CD4-positive, alpha-beta T cell (primary cell): ENCODE results near the gene RSBN1L. TPM values are rescaled to one million over a fixed set of nuclear protein-coding genes. Genes with fewer than 3 reads are reported as not detected.

Experiments used
- ATAC-seq: fragments of 200-7000 bp; cut with Tn5 transposase; one replicate; pipeline ENCODE4 v1.10.0; 2022; ENCODE audit warnings: mild to moderate bottlenecking; ENCODE audit not compliant: poor library complexity
- CTCF ChIA-PET: fragments of 350-600 bp; sonication (Branson Sonifier 250); formaldehyde crosslinking; loops from one replicate; lab custom pipeline; 2021; ENCODE audit warnings: antibody characterized with exemption, inconsistent platforms; lab: Charles Lee
- POLR2A ChIA-PET: fragments of 350-600 bp; sonication (Branson Sonifier 250); formaldehyde crosslinking; loops from one replicate; lab custom pipeline; 2021; ENCODE audit warnings: antibody characterized with exemption, inconsistent platforms; lab: Charles Lee
- DNase-seq, 14 experiments: peaks; one replicate each; pipeline ENCODE4 v3.0.0-alpha.2; 2013 to 2020; ENCODE audit warnings: mixed read lengths in 2 of 14
- H3K27ac ChIP-seq, 2 donors: one replicate each; pipeline versions ENCODE4 v1.5.1 to v1.7.0; 2013; ENCODE audit warnings: low read length in 2 of 2, low read depth in 1 of 2, mild to moderate bottlenecking in 1 of 2
- H3K27me3 ChIP-seq, 2 experiments: 1 replicate in 1 of 2; 2 replicates in 1 of 2; pipeline versions ENCODE4 v1.6.1 to v1.7.0; 2013; ENCODE audit warnings: low read length in 2 of 2, control low read depth in 1 of 2, mild to moderate bottlenecking in 1 of 2, moderate library complexity in 1 of 2; ENCODE audit not compliant: insufficient read depth in 2 of 2, control insufficient read depth in 1 of 2
- H3K36me3 ChIP-seq: one replicate; pipeline ENCODE4 v1.6.1; 2013; ENCODE audit warnings: low read length, control low read depth; ENCODE audit not compliant: insufficient read depth
- H3K4me1 ChIP-seq: one replicate; pipeline ENCODE4 v1.6.1; 2013; ENCODE audit warnings: low read length, control low read depth; ENCODE audit not compliant: insufficient read depth
- H3K4me3 ChIP-seq: one replicate; pipeline ENCODE4 v1.5.1; 2013; ENCODE audit warnings: mild to moderate bottlenecking, low read length, moderate library complexity
- H3K9me3 ChIP-seq, 2 experiments: 1 replicate in 1 of 2; 2 replicates in 1 of 2; pipeline versions ENCODE4 v1.6.1 to v1.7.0; 2013; ENCODE audit warnings: low read length in 2 of 2, mild to moderate bottlenecking in 2 of 2, control low read depth in 1 of 2, moderate library complexity in 1 of 2; ENCODE audit not compliant: control insufficient read depth in 1 of 2, insufficient read depth in 1 of 2
- H3K27ac Mint-ChIP-seq: one replicate; pipeline ENCODE4 v1.8.0; 2020; ENCODE audit warnings: mixed read lengths
- H3K27me3 Mint-ChIP-seq: one replicate; pipeline ENCODE4 v1.8.0; 2021; ENCODE audit warnings: mixed read lengths
- H3K36me3 Mint-ChIP-seq: one replicate; pipeline ENCODE4 v1.8.0; 2021; ENCODE audit warnings: low read depth, mixed read lengths
- H3K4me1 Mint-ChIP-seq: one replicate; pipeline ENCODE4 v1.8.0; 2021; ENCODE audit warnings: low read depth, mixed read lengths
- H3K4me3 Mint-ChIP-seq: one replicate; pipeline ENCODE4 v1.8.0; 2020; ENCODE audit warnings: mild to moderate bottlenecking, mixed read lengths
- H3K9me3 Mint-ChIP-seq: one replicate; pipeline ENCODE4 v1.8.0; 2020; ENCODE audit warnings: mixed read lengths
- intact Hi-C, 2 experiments: fragments of 100-400 bp; cut with DNase I in 1 of 2; cut with micrococcal nuclease in 1 of 2; formaldehyde crosslinking; loops; one replicate each; pipeline versions ENCODE4 v1.15.1 to v1.9.0; 2023 to 2025; cut with DNase I, micrococcal nuclease
- total RNA-seq, 174 experiments: library from RNA in 2 of 174; stranded (reverse) in 2 of 174; gene quantifications; one replicate each; pipeline ENCODE4 v1.2.3 and lab custom pipeline; 2021 to 2026
- TF ChIP-seq, protein P1 (sequence below): fragments of 200-600 bp; IDR thresholded peaks from one replicate; pipeline ENCODE4 v1.8.0; 2022; ENCODE audit warnings: antibody characterized with exemption, mild to moderate bottlenecking

Gene RSBN1L
- total RNA-seq, 2 experiments from 2014 or later: 9.0 to 9.6 TPM

DNA sequence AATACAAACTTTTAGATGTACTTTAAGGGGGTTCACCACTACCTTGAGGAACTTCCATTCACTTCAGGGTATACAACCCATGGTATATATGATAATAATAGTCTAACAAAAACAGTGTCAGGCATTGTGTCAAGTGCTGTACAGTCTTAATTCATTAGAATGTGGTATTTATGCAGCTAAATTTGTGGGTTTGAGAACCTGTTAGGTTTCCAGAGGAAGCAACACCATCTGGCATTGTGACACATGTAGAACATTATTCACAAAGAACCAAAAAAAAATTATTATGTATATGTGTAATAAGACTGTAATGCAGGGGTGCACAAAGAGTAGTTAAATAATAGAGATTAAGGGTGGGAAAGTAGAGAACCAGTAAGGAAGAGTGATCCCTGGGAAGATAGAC lies 75.6 kb downstream of the RSBN1L start:
- Histone ChIP-seq H3K36me3 (peaks cover 61% of the 10 kb centered on the region), H3K4me3 (no peak overlapping the region), H3K27ac (no peak overlapping the region), H3K27me3 (no peaks in the 10 kb centered on the region), H3K4me1 (no peaks in the 10 kb centered on the region), H3K9me3 (no peaks in the 10 kb centered on the region)
- DNase-seq (no peak), ATAC-seq (no peak)
- Mint-ChIP-seq H3K27ac (peak overlapping the region; percentile 4), H3K36me3 (peaks cover 76% of the 10 kb centered on the region), H3K4me3 (no peak overlapping the region), H3K27me3 (no peaks in the 10 kb centered on the region), H3K9me3 (no peaks in the 10 kb centered on the region), H3K4me1 (peaks cover 9% of the 10 kb centered on the region)
- ChIA-PET CTCF (interaction anchor here (1.0 kb wide), 1 partner anchor 121 kb away, joined by 3 read pairs; no protein-coding TSS in a partner anchor), POLR2A (interaction anchor here (1.5 kb wide), 1 partner anchor 27 kb away, joined by 3 read pairs; the partner anchor contains the start of gene PHTF2)
- intact Hi-C loops: no loop called here
- TF ChIP-seq, protein P1, sequence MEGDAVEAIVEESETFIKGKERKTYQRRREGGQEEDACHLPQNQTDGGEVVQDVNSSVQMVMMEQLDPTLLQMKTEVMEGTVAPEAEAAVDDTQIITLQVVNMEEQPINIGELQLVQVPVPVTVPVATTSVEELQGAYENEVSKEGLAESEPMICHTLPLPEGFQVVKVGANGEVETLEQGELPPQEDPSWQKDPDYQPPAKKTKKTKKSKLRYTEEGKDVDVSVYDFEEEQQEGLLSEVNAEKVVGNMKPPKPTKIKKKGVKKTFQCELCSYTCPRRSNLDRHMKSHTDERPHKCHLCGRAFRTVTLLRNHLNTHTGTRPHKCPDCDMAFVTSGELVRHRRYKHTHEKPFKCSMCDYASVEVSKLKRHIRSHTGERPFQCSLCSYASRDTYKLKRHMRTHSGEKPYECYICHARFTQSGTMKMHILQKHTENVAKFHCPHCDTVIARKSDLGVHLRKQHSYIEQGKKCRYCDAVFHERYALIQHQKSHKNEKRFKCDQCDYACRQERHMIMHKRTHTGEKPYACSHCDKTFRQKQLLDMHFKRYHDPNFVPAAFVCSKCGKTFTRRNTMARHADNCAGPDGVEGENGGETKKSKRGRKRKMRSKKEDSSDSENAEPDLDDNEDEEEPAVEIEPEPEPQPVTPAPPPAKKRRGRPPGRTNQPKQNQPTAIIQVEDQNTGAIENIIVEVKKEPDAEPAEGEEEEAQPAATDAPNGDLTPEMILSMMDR: no peak

DNA sequence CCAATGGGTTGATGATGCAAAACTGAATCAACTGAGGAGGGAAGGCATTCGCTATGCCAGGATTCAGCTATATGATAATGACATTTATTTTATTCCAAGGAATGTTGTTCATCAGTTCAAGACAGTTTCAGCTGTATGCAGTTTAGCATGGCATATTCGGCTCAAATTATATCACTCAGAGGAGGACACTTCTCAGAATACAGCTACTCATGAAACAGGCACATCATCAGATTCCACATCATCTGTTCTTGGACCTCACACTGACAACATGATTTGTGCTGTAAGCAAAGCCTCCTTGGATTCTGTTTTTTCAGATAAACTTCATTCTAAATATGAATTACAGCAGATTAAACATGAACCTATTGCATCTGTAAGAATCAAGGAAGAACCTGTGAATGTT lies 82.3 kb downstream of the RSBN1L start:
- intact Hi-C loops: no loop called here
- H3K27me3 Mint-ChIP-seq: no peaks in the 10 kb centered on the region
- no peaks in the 10 kb centered on the region for H3K4me1 ChIP-seq
- H3K36me3 Mint-ChIP-seq: peaks cover 68% of the 10 kb centered on the region
- H3K36me3 ChIP-seq: peaks cover 50% of the 10 kb centered on the region
- no peak for DNase-seq
- TF ChIP-seq, protein P1: no peak
- ATAC-seq: no peak
- no peaks in the 10 kb centered on the region for H3K9me3 ChIP-seq
- peaks cover 6% of the 10 kb centered on the region for H3K4me1 Mint-ChIP-seq
- no peak overlapping the region for H3K4me3 Mint-ChIP-seq
- H3K27ac Mint-ChIP-seq: no peak overlapping the region
- no peak overlapping the region for H3K27ac ChIP-seq
- CTCF ChIA-PET: no interaction called here
- POLR2A ChIA-PET: no interaction called here
- no peaks in the 10 kb centered on the region for H3K9me3 Mint-ChIP-seq
- no peaks in the 10 kb centered on the region for H3K27me3 ChIP-seq
- H3K4me3 ChIP-seq: no peak overlapping the region

DNA sequence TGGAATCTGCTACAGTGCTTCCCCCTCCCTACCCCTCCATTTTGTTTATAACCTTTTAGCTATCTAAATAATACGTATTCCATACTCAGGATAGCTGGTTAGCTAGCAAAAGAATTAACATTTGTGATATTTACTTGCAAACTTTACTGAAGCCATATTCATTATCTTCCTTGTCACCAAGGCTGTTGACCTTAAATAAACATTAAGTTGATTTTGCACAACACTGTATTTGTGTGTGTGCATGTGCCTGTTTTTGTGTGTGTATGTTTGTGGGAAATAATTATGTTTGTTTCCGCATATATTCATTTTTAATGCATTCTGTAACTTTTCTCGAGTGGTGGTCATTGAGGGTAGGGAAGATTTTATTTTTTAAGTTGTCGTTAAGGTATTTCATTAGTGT lies 86.1 kb downstream of the RSBN1L start:
- H3K4me1 Mint-ChIP-seq: peaks cover 6% of the 10 kb centered on the region
- no peak overlapping the region for H3K4me3 ChIP-seq
- no peaks in the 10 kb centered on the region for H3K9me3 ChIP-seq
- peaks cover 57% of the 10 kb centered on the region for H3K36me3 Mint-ChIP-seq
- TF ChIP-seq, protein P1: no peak
- no peak overlapping the region for H3K27ac ChIP-seq
- intact Hi-C loops: loop anchor here in 1 of 2 experiments (10.0 kb wide), 1 partner anchor 122 kb away; no protein-coding TSS in a partner anchor
- peaks cover 26% of the 10 kb centered on the region for H3K36me3 ChIP-seq
- ChIA-PET CTCF (no interaction called here), POLR2A (no interaction called here)
- no peak for DNase-seq
- no peaks in the 10 kb centered on the region for H3K4me1 ChIP-seq
- H3K9me3 Mint-ChIP-seq: no peaks in the 10 kb centered on the region
- no peak overlapping the region for H3K4me3 Mint-ChIP-seq
- H3K27me3 Mint-ChIP-seq: no peaks in the 10 kb centered on the region
- no peak for ATAC-seq
- no peak overlapping the region for H3K27ac Mint-ChIP-seq
- no peaks in the 10 kb centered on the region for H3K27me3 ChIP-seq
